A204.1 (cell line): ENCODE results near the gene DDX41.
"Not testable (repeated sequence)": the region's sequence is repeated elsewhere in the genome, so short reads cannot be mapped to it uniquely, and the experiment has no call there.

Experiments used
- FAIRE-seq: peaks from 2 replicates; lab custom pipeline; 2012; peaks lifted over from hg19 to GRCh38; lab: Jason Lieb, UNC

DDX41 gene

DNA sequence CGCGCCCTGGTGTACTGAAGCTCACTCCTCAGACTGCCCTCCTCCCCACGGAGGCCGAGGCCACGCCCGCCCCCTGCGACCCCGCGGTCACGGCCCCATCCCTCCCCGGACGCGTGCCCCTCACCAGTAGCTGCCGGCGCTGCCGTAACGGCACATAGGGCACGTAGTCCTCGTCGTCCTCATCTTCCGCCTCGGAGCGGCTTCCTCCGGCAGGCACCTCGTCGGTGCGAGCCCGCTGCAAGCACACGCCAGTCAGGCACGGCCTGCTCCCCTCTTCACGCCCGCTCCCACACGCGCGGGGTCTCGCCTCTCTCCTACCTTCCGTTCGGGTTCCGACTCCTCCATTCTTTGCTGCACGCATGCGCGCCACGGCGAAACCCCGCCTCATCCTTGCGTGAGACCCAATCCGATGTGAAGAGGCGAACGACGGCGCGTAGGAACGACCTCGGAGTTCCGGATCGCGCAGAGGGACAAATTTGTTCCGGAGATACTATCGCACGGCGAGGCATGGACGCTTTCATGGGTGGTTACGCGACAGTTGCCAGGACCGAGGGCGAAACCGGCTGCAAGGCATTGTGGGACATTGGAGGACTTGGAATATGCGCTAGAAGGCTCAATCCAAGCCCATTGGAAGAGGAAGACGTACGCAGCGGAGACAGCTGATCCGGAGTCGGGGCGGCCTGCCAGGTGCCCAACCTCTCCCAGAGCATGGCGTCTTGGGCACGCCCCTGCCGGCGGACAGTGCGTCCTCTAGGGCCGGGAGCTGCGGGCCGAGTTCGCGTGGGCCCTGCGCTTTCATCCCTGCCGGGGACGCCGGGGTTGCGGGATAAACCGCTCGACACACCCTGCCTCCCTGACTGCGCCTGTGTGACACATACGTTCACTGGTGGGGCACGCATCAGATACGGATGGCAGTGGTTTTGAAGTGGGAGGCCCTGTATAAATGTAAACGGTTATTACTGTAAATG, at the start of gene DDX41:
Gene DDX41 (minus strand): TSS at position 361 of the 968 bp plus-strand sequence. CDS start 16 bp downstream, at position 345.
- FAIRE-seq, result peak; percentile 99

DNA sequence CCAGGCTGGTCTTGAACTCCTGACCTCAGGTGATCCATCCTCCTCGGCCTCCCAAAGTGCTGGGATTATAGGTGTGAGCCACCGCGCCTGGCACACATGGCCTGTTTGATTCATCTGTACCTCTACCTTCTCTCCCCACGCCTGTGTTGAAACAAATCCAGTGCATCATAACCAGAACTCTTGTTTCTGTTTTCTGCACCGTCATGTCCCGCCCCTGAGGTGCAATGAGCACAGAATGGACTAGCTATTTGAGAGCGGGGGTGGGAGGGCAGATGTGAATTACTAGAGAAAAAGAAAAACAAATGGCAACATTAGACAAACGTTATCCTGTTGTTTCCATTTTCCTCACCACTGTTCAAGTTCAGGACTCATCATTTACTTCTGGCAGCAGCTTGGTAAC, 48.3 kb upstream of the DDX41 start:
- no peak for FAIRE-seq

DNA sequence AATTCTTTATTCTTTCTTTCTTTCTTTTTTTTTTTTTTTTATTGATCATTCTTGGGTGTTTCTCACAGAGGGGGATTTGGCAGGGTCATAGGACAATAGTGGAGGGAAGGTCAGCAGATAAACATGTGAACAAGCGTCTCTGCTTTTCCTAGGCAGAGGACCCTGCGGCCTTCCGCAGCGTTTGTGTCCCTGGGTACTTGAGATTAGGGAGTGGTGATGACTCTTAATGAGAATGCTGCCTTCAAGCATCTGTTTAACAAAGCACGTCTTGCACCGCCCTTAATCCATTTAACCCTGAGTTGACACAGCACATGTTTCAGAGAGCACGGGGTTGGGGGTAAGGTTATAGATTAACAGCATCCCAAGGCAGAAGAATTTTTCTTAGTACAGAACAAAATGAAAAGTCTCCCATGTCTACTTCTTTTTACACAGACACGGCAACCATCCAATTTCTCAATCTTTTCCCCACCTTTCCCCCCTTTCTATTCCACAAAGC, 42.7 kb upstream of the DDX41 start:
- FAIRE-seq, result not testable (repeated sequence)

DNA sequence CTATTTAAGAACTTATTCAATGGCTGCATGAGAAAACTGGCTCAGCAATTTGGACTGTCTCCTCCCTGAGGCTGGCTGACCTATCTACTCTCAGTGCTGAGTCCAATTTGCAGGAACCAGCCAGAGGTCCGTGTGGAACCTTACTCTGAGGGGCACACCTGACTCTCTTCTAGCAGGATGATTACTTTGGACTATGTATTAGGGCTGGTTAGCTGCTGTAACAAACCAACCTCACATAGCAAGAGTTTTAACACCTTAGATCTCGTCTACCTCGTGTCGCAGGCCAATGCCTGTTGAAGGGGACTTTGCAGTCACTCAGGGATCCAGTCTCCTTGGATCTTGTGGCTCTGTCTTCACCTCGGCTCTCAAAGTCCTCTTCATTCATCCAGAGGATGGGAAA, 41.0 kb upstream of the DDX41 start:
- FAIRE-seq, result no peak

DNA sequence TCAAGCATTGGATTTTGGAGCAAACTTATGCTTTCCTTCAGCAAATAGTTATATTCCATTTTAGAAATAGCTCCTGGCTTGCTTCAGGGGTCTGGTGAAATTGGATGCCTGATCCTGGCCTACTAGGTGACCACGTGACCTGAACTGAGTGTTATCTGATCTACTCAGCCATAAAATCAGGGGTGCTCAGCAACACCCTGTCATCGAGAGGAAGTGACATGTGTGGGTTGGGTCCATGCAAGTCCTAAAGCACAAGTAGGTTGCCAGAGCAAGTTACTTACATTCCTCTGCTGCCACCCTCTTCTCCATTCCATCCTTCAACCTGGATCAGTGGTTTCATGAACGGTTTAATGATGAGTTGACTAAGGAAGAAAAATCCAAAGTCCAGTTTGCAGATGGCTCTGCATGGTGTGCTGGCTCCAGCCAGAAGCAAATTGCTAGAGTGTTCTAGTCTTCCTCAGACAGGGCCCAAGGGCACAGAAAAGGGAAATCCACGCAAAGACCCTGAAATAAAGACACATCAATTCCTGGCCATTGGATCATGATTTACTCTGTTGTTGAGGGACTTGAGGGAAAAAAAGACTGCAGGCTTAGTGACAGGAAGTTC, 40.4 kb upstream of the DDX41 start:
- FAIRE-seq, result no peak

DNA sequence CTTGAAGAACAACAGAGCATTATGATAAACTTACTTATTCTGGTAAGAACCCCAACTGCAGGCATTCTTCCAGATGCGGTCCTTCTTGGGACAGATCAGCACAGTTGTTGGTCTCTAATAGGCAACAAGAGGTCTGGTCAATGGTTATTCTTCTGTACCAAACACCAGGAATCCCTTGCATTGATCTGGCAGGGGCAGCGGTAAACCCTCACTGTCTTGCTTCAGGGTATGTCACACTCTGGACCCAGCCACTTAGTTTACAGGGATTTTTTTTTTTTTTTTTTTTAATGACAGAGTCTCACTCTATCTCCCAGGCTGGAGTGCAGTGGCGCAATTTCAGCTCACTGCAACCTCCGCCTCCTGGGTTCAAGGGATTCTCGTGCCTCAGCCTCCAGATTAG, 38.9 kb upstream of the DDX41 start:
- no peak for FAIRE-seq

DNA sequence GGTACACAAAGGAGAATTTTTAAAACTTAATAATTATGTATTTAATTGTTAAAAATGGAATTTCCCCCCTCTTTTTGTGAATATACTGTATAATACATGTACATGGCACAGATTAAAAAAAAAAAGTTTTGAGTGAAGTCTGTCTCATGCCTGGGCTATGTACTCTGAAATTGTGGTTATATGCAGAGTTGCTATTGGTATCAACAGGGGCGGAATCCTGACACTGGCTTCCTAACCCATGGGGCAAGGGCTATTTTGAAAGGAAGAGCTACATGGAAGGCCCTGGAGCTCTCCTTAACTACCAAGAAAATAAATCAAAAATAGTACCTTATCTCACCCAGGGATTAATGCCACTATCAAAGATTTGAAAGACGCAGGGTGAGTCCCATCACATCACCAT, 38.5 kb upstream of the DDX41 start:
- no peak for FAIRE-seq

DNA sequence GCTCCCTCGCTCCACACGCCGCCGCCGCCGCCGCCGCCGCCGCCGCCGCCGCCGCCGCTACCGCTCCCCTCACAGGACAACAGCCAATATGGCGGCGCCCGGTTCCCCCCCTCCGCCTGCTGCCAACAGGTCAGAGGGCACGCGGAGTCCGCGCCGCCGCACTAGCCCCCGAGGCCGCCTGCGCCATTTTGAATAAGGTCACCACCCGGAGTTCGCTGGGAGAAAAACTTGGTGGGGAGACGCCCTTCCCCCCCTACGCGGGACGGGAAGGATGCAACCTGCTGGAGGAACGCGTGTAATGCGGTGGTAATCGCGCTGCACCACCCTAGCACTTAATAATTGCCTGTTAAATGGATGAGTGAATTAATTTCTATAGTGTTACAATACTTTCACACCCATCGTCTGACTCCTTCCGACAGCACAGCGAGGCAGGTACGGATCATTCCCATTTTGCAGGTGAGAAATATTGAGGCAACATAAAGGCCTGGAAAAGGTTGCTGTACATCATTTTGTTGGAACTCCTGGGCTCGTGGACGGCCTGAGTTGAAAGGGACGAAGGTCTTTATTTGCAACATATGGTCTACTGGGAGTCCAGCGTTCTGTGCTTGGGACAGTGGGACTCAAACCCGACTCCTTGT, 37.8 kb upstream of the DDX41 start, which contains the start of gene FAM193B:
Gene FAM193B (minus strand): TSS at position 90 of the 638 bp plus-strand sequence. CDS start 105 bp downstream, outside the sequence.
- no peak for FAIRE-seq

DNA sequence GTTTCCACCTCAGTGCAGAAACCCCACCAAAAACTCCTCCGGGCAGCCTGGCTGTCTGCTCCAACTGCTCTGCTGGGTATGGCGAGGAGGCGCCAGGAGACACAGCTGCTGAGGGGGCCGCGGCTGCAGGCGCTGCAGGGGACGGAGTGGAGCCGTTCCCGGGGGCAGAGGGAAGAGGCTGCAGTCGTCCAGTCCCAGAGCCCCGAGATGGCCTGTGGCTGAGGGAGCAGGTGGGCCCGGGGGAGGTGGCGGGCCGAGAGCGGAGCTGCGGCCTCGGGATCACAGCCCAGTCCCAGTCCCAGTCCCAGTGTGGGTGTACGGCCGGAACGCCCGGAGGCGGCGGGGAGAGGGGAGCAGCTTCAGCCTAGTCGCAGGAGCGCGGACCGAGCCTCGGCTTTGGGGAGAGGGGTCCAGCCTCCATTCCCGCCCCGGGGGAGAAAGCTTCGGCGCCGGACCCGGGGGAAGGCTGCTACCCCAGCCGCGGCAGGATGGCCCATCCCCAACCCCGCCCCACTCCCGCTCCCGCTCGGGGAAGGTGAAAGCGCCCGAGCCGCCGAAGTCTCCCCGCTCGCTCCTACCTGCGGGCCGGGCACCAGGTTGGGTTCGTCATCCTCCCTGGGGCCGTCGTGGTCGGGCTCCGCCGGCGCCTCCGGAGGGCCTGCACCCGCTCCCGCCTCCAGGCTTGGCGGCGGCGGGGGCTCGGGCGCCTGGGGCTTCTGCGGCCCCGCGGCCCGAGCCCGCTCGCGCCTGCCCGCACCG, 37.1 kb upstream of the DDX41 start:
- FAIRE-seq, result no peak

DNA sequence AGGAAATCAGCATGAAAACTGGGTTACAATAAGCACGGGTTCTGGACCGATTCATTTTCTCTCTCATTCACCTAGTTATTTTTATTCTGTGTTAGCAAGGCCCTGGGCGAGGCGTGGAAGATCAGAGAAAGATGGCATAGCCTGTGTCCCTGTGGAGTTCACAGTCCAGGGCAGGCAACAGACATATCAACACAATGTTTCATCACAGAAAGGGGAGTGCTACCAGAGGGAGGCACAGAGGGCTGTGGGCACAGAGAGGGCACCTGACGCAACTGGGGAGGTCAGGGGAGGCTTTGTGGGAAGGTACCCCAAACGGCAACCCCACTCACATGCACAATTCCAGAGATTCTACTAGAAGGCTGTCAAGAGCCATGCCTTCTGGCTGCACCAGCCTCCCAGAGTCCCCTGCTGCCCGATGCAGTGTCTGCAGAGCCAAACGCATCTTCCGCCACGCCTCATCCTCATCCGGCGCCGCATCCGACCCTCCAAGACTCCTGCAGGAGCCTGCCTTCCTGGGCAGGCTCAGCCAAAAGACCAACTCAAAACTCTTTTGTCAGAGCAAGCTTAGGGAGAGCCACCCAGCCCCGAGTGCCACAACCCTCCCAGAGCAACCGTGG, 36.2 kb upstream of the DDX41 start:
- FAIRE-seq, result no peak

DNA sequence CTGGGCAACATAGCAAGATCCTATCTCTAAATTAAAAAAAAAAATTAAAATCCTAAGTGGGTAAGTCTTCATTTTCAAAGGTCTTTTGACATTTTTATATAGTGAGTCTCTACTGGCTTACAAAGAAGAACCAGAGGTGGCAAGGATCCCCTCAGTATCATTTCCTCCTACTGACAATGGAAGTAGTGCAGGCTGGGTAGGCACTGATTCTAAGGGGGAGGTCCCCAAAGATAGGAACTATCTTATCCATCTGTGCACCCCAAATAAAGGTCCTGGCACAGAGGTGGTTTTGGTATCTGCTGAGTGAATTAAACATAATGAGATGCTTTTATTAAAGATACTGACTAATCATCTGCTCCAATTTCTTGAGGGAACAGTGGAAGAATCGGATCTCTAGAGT, 33.4 kb upstream of the DDX41 start:
- no peak for FAIRE-seq

DNA sequence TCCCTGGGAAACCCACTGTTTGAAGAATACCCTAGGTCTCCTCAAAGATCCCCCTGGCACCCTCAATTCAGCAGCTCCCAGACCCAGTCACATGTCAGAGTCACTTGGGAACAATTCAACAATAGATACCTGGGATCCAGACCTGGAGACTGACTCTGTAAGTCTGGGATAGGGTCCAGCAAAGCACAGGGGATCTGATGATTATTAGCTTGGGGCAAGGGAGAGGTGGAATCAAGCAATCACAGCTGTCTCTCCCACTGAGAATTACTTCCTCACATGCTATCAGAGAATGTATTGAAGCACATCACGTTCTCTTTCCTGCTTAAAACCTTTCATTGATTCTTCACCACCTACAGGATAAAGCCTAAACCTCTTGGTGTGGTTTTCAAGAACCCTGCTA, 31.7 kb upstream of the DDX41 start:
- no peak for FAIRE-seq

DNA sequence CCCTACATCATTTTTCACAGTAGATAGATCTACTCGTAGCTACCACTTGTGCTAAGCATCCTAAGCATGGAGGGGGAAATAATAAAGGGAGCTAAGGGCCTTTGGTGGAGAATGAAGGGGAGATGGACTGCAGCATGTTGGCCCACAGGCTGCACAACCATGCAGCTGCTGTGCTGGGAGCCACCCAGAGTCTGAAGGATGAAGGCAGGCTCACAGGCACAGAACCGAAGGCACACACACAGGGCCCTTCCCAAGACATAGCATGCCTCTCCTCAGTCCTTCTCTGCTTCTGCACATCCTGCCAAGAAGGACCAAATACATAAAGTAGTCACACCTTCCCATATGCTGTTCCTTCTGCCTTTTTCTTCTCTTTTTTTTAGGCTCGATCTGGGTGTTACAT, 31.0 kb upstream of the DDX41 start:
- no peak for FAIRE-seq

DNA sequence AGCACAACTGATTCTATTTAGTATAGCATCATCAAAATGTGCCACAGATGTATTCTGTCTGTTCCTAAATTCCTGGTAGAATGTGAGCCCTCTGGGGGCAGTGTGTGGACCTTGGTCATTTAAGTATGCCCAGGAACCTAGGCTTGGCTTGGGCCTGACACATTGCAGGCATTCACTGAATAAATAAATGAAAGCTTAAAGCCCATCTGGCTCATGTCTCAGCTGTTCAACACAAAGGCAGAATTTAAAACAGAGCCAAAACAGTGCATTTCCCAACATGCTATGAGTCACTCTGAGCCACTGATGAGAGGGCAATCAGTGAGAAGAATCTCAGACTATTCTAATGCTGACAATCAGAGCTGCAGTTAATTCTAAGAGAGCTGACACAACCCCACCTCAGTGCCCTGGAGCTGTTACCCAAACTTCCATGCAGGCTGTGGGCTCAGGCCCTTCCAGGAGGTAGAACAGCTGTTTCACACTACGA, 29.5 kb upstream of the DDX41 start:
- no peak for FAIRE-seq

DNA sequence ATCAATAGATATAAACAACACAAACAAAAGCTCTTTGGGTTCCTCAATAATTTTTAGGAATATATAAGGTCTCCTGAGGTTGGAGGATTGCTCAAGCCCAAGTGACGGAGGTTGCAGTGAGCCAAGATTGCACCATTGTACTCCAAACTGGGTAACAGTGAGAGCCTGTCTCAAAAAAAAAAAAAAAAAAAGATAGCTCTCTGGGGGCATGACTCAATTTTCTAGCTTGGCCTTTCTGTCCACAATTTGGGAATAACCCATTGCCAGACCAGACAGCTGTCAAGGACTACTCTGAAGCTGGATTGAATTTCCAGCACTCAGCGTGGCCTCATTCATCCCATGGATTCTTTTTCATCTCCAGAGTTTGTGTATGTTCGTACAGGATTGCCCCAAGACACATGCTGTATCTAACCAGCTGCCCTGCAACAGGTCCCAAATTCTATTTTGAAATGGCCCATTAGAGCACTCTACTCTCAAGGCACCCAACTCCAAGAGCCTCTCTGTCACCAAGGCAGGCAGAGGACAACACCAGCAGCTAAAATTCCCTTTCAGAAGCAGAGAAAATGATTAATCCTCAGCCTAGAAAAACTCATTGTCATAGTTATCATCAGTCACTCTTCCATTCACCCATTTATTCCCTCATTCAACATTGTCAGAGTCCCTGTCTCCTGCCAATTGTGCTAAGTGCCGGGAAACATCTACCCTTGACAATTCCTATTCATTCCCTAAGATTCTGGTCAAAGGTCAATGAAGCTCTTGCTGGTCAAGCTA, 28.9 kb upstream of the DDX41 start:
- FAIRE-seq, result no peak

DNA sequence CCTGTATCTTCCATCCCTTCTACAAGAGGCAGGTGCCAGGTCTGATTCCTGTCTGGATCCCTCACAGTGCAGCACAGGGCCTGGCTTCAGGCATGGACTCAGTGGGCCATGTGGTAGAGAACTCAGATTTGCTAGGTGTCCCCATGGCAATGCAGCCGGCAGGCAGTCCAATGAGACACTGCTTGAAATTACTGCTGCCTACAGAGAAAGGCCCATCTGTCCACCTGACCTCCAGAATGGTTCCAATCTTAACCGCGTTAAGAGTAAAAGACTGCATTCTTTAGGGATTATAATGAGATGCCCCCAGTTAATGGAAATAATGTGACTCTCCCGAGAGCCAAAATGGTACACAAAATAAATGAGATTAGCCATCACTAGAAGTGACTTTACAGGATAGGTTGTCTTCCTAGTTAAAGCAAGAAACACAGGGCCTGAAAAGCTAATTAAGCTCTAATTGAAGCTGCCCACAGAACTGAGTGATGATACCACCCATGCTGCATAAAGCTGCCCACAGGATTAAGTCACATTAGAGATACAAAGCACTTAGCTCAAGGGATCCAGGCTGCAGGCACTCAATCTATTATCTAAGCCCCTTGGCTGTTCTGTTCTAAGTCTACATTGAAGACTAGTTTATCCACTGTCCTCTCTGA, 26.2 kb upstream of the DDX41 start:
- no peak for FAIRE-seq

DNA sequence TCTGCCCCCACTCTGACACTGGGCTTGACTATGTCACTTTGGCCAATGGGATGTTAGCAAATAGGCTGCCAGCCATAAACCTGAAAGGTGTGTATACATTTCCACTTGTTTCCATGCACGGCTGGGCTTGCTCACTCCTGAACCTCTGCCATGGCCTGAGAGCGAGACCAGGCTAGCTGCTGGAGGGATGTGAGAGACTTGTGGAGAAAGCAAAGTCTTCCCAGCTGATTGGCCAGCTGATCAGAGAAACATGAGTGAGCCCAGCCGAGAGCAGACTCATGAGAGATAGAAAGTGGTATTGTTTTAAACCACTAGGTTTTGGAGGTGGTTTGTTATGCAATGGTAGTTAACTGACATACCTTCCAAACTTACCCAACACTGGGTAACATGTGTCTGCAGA, 23.7 kb upstream of the DDX41 start:
- no peak for FAIRE-seq

DNA sequence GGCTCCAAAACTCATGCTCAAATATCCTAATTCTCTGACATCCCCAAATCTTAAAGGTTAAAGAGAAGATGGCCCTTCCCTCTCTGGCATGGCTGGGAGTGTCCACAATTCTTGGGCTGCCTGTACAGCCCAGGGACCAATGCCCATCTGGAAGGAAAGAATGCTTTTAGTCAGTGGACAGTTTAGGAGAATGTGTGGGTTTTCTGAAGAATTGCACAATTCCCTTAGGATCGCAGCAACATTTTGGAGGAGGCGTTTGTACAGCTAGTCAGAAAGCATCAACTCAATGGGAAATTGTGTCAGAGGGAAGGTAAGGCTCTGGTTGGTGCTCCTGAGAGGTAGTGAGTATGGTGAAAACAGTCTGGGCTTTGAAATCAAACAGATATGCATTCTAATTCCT, 22.6 kb upstream of the DDX41 start:
- no peak for FAIRE-seq

DNA sequence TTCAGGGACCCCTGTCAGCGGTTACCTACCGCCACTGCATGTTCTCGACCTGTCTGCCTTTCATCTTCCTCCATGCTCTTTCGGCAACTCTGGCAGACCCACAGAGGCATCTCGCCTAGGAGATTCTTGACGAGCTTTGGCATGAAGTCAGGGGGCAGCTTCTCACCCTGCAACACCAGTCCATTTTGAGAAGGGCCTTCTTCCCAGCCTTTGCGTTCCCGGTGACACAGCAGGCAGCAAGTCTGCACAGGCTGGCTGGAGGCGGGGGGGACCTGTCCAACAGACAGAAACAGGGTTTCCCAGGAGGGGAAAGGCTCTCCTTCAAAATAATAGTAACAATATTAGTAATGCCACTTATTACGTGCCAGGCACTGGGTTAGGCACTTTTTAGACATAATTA, 22.1 kb upstream of the DDX41 start:
- FAIRE-seq, result no peak
